IMR-90 (cell line): ENCODE data around the gene SNAPIN. TPM values are rescaled to one million over a fixed set of nuclear protein-coding genes. Genes with fewer than 3 reads are reported as not detected.

Source experiments
- ATAC-seq: fragments of 200-7000 bp; cut with Tn5 transposase; 2 replicates; pipeline ENCODE4 v1.9.1; 2020; ENCODE audit warnings: low read depth, mild to moderate bottlenecking, moderate library complexity
- BruUV-seq: library from RNA; stranded (reverse); fragments of 400-500 nt; replicated peaks from 2 replicates; lab custom pipeline; 2021; lab: Mats Ljungman, UMichigan
- CTCF ChIA-PET: fragments of 300-600 bp; formaldehyde crosslinking; extraction: SDS; loops from one replicate; lab custom pipeline; 2021; ENCODE audit warnings: antibody characterized with exemption; lab: Yijun Ruan, JAX
- POLR2A ChIA-PET: fragments of 300-600 bp; sonication (Branson Sonifier 250); formaldehyde crosslinking; loops from one replicate; lab custom pipeline; 2022; ENCODE audit warnings: antibody characterized with exemption; ENCODE audit not compliant: unreplicated experiment; lab: Charles Lee
- DNase-seq: peaks from one replicate; pipeline ENCODE4 v3.0.0; 2013
- H2AFZ ChIP-seq: replicated peaks from 2 replicates; pipeline ENCODE3; 2013; ENCODE audit warnings: low read length, mild to moderate bottlenecking; ENCODE audit not compliant: poor library complexity
- H2AK5ac ChIP-seq: 2 replicates; pipeline ENCODE4 v1.6.1; 2013; ENCODE audit warnings: low read depth, low read length, inconsistent platforms
- H2AK9ac ChIP-seq: replicated peaks from 2 replicates; pipeline ENCODE3; 2013; ENCODE audit warnings: mild to moderate bottlenecking, low read depth, low read length, moderate library complexity; ENCODE audit not compliant: poor library complexity
- H2BK120ac ChIP-seq: 2 replicates; pipeline ENCODE4 v1.6.1; 2013; ENCODE audit warnings: low read depth, low read length, inconsistent platforms
- H2BK15ac ChIP-seq: 3 replicates; pipeline ENCODE4 v1.6.1; 2013; ENCODE audit warnings: low read depth, low read length, inconsistent platforms
- H2BK20ac ChIP-seq: 2 replicates; pipeline ENCODE4 v1.6.1; 2013; ENCODE audit warnings: low read depth, mild to moderate bottlenecking, inconsistent platforms, low read length, moderate library complexity
- H2BK5ac ChIP-seq: 2 replicates; pipeline ENCODE4 v1.6.1; 2013; ENCODE audit warnings: mild to moderate bottlenecking, low read depth, low read length, inconsistent platforms; ENCODE audit not compliant: poor library complexity, severe bottlenecking
- H3K14ac ChIP-seq: replicated peaks from 2 replicates; pipeline ENCODE4 v1.6.1; 2013; ENCODE audit warnings: low read depth, low read length, inconsistent platforms
- H3K18ac ChIP-seq: 2 replicates; pipeline ENCODE4 v1.6.1; 2013; ENCODE audit warnings: low read depth, low read length, control low read depth
- H3K23ac ChIP-seq: 2 replicates; pipeline ENCODE4 v1.6.1; 2013; ENCODE audit warnings: low read depth, low read length, inconsistent platforms
- H3K27ac ChIP-seq: 2 replicates; pipeline ENCODE4 v1.5.1; 2013; ENCODE audit warnings: mild to moderate bottlenecking, control low read depth, low read length; ENCODE audit not compliant: insufficient read depth
- H3K27me3 ChIP-seq: 2 replicates; pipeline ENCODE4 v1.6.1; 2013; ENCODE audit warnings: low read length; ENCODE audit not compliant: control insufficient read depth, insufficient read depth
- H3K36me3 ChIP-seq: 2 replicates; pipeline ENCODE4 v1.6.1; 2013; ENCODE audit warnings: low read length, mixed read lengths; ENCODE audit not compliant: control insufficient read depth, insufficient read depth
- H3K4ac ChIP-seq: 2 replicates; pipeline ENCODE4 v1.6.1; 2013; ENCODE audit warnings: low read depth, low read length, inconsistent platforms
- H3K4me1 ChIP-seq: 2 replicates; pipeline ENCODE4 v1.6.1; 2013; ENCODE audit warnings: low read length, mixed read lengths; ENCODE audit not compliant: control insufficient read depth, insufficient read depth
- H3K4me2 ChIP-seq: 2 replicates; pipeline ENCODE4 v1.6.1; 2013; ENCODE audit warnings: low read depth, mild to moderate bottlenecking, control low read depth, low read length, moderate library complexity
- H3K4me3 ChIP-seq: 2 replicates; pipeline ENCODE4 v1.5.1; 2013; ENCODE audit warnings: low read depth, mild to moderate bottlenecking, control low read depth, low read length, moderate library complexity; ENCODE audit not compliant: insufficient read depth
- H3K56ac ChIP-seq: 2 replicates; pipeline ENCODE4 v1.6.1; 2013; ENCODE audit warnings: low read length, inconsistent platforms; ENCODE audit not compliant: insufficient read depth; ENCODE audit errors: extremely low read depth
- H3K79me1 ChIP-seq, 2 experiments: 2 replicates each; pipeline ENCODE4 v1.6.1; 2013; ENCODE audit warnings: low read length in 2 of 2, inconsistent platforms in 1 of 2, low read depth in 1 of 2
- H3K9ac ChIP-seq: 2 replicates; pipeline ENCODE4 v1.6.1; 2013; ENCODE audit warnings: low read depth, low read length, control low read depth
- H3K9me1 ChIP-seq: 2 replicates; pipeline ENCODE4 v1.6.1; 2013; ENCODE audit warnings: low read length, inconsistent platforms; ENCODE audit not compliant: insufficient read depth
- H3K9me3 ChIP-seq: 2 replicates; pipeline ENCODE4 v1.6.1; 2013; ENCODE audit warnings: low read length; ENCODE audit not compliant: control insufficient read depth, insufficient read depth
- H4K20me1 ChIP-seq: 2 replicates; pipeline ENCODE4 v1.6.1; 2013; ENCODE audit warnings: low read length, inconsistent platforms; ENCODE audit not compliant: insufficient read depth
- H4K5ac ChIP-seq: 2 replicates; pipeline ENCODE4 v1.6.1; 2013; ENCODE audit warnings: mild to moderate bottlenecking, low read depth, low read length, control low read depth
- H4K8ac ChIP-seq, 2 experiments: 2 replicates each; pipeline ENCODE4 v1.6.1; 2013; ENCODE audit warnings: low read depth in 2 of 2, low read length in 2 of 2, control low read depth in 1 of 2, inconsistent platforms in 1 of 2
- H4K91ac ChIP-seq: 2 replicates; pipeline ENCODE4 v1.6.1; 2013; ENCODE audit warnings: low read depth, low read length, inconsistent platforms; ENCODE audit not compliant: insufficient read depth
- BHLHE40 ChIP-seq: fragments of 150-350 bp; IDR thresholded peaks from 2 replicates; pipeline ENCODE4 v1.6.1; 2016; ENCODE audit warnings: mild to moderate bottlenecking, low read depth, low read length
- CEBPB ChIP-seq: IDR thresholded peaks from 2 replicates; pipeline ENCODE4 v1.6.1; 2012; ENCODE audit warnings: low read depth, low read length, improper control_type of control experiment
- CHD1 ChIP-seq: IDR thresholded peaks from 2 replicates; pipeline ENCODE4 v1.6.1; 2012; ENCODE audit warnings: low read depth, low read length, improper control_type of control experiment
- ELK1 ChIP-seq: fragments of 150-350 bp; IDR thresholded peaks from 2 replicates; pipeline ENCODE4 v1.6.1; 2016; ENCODE audit warnings: low read depth, mild to moderate bottlenecking, low read length, moderate library complexity, borderline replicate concordance
- FOS ChIP-seq: fragments of 150-350 bp; IDR thresholded peaks from 2 replicates; pipeline ENCODE4 v1.6.1; 2016; ENCODE audit warnings: low read depth, low read length
- MAFK ChIP-seq: IDR thresholded peaks from 2 replicates; pipeline ENCODE4 v1.6.1; 2012; ENCODE audit warnings: low read depth, low read length, improper control_type of control experiment
- MAZ ChIP-seq: IDR thresholded peaks from 2 replicates; pipeline ENCODE4 v1.6.1; 2012; ENCODE audit warnings: low read depth, mild to moderate bottlenecking, low read length, improper control_type of control experiment, moderate library complexity, borderline replicate concordance
- MXI1 ChIP-seq: IDR thresholded peaks from 2 replicates; pipeline ENCODE4 v1.6.1; 2012; ENCODE audit warnings: low read depth, mild to moderate bottlenecking, low read length, moderate library complexity, borderline replicate concordance
- NFE2L2 ChIP-seq: fragments of 150-350 bp; IDR thresholded peaks from 2 replicates; pipeline ENCODE4 v1.6.1; 2016; ENCODE audit warnings: low read depth, mild to moderate bottlenecking, low read length
- POLR2A ChIP-seq: IDR thresholded peaks from 2 replicates; pipeline ENCODE4 v1.6.1; 2012; ENCODE audit warnings: mild to moderate bottlenecking, low read depth, low read length
- RAD21 ChIP-seq: IDR thresholded peaks from 2 replicates; pipeline ENCODE4 v1.6.1; 2012; ENCODE audit warnings: low read length, improper control_type of control experiment
- RCOR1 ChIP-seq: IDR thresholded peaks from 2 replicates; pipeline ENCODE4 v1.6.1; 2012; ENCODE audit warnings: mild to moderate bottlenecking, low read length, improper control_type of control experiment; ENCODE audit not compliant: insufficient replicate concordance
- RFX5 ChIP-seq: IDR thresholded peaks from 2 replicates; pipeline ENCODE4 v1.8.0; 2012; ENCODE audit warnings: low read depth, mild to moderate bottlenecking, low read length, moderate library complexity
- USF2 ChIP-seq: fragments of 150-350 bp; IDR thresholded peaks from 2 replicates; pipeline ENCODE4 v1.6.1; 2017; ENCODE audit warnings: mild to moderate bottlenecking, antibody characterized with exemption, low read length, low read depth
- WGBS, 2 experiments: methylation state at CpG; one replicate each; pipeline versions ENCODE4 v1.1.5 to v1.1.7; 2013; ENCODE audit warnings: missing lambda C conversion rate in 2 of 2; ENCODE audit not compliant: insufficient read length in 1 of 2; ENCODE audit errors: extremely low coverage in 2 of 2; 5-methylcytosine and 5-hydroxymethylcytosine counted together
- dilution Hi-C: fragments of 300-500 bp; cut with HindIII; formaldehyde crosslinking; loops from one replicate; pipeline ENCODE4 v1.14.3; 2018; ENCODE audit warnings: low sequenced_read_pairs; ENCODE audit not compliant: unreplicated experiment
- in situ Hi-C: fragments of 300-500 bp; cut with MboI; formaldehyde crosslinking; loops from 3 replicates; pipeline ENCODE4 v1.14.3; 2019; ENCODE audit warnings: low sequenced_read_pairs, inconsistent platforms, mixed read lengths
- intact Hi-C: fragments of 100-400 bp; cut with micrococcal nuclease; formaldehyde crosslinking; loops from 2 replicates; pipeline ENCODE4 v1.10.0; 2022
- polyA plus RNA-seq, 3 experiments: library from polyadenylated mRNA; depleted of rRNA; stranded (reverse); fragments of >200 nt; gene quantifications; 2 replicates each; pipeline ENCODE4 v1.2.3, GENCODE V29; 2012; ENCODE audit warnings: low replicate concordance in 1 of 3
- total RNA-seq: library from RNA; depleted of rRNA; stranded (reverse); fragments of >200 nt; gene quantifications from 2 replicates; pipeline ENCODE4 v1.2.3, GENCODE V29; 2012
- TF ChIP-seq, protein P1 (sequence below): conservative IDR thresholded peaks from 2 replicates; pipeline ENCODE4 v1.5.1; 2012; ENCODE audit warnings: mild to moderate bottlenecking, low read depth, low read length, improper control_type of control experiment

The SNAPIN gene
- total and polyA plus RNA-seq, 2 of the 4 experiments (the other 2 are of a cell fraction): 37.4 to 40.9 TPM

- Histone ChIP-seq H2AK5ac (no peak within 1 kb of the TSS), H4K91ac (no peak within 1 kb of the TSS), H3K36me3 (no peaks in the 10 kb centered on the region), H2AFZ (peak within 1 kb of the TSS; percentile 87), H2AK9ac (peak within 1 kb of the TSS; percentile 71), H3K27ac (no peak within 1 kb of the TSS), H3K79me1 (no peaks in the 10 kb centered on the region), H4K5ac (no peak within 1 kb of the TSS), H3K4me2 (peak within 1 kb of the TSS; percentile 76), H3K18ac (no peak within 1 kb of the TSS), H3K9me3 (no peaks in the 10 kb centered on the region), H4K20me1 (no peaks in the 10 kb centered on the region), H2BK20ac (no peak within 1 kb of the TSS), H3K27me3 (peaks cover 47% of the 10 kb centered on the region), H3K9me1 (no peaks in the 10 kb centered on the region), H3K56ac (no peak within 1 kb of the TSS), H3K9ac (no peak within 1 kb of the TSS), H2BK120ac (no peak within 1 kb of the TSS), H2BK15ac (no peak within 1 kb of the TSS), H4K8ac (no peak within 1 kb of the TSS), H3K4me3 (peak within 1 kb of the TSS; percentile 38), H3K14ac (no peak within 1 kb of the TSS), H3K23ac (no peak within 1 kb of the TSS; the same call in 1 of the 2 replicates), H2BK5ac (no peak within 1 kb of the TSS), H3K4ac (no peak within 1 kb of the TSS), H3K4me1 (peaks cover 7% of the 10 kb centered on the region; the same call in 1 of the 2 replicates)
- in situ Hi-C loops (loop anchor here (5.0 to 10.0 kb wide), 2 partner anchors 69 to 296 kb away; partner anchors contain the start of gene JTB), dilution Hi-C loops (no loop called here), intact Hi-C loops (no loop called here)
- peak; percentile 55 for ATAC-seq
- no TSS peak for BruUV-seq
- POLR2A ChIA-PET: no interaction called here
- no peak for DNase-seq
- CTCF ChIA-PET: interaction anchor here (1.2 kb wide), 1 partner anchor 56 kb away, joined by 4 read pairs; no protein-coding TSS in a partner anchor
- WGBS, 2 experiments: 1% methylated on average over 38 of the region's 78 CpGs; no CpG with 5 or more reads in 1 of the 2 experiments
- TF ChIP-seq CEBPB (no peak), POLR2A (no peak), USF2 (no peak), RAD21 (no peak), NFE2L2 (no peak), MXI1 (no peak), BHLHE40 (no peak), ELK1 (no peak), MAFK (no peak), RFX5 (no peak), MAZ (no peak), FOS (no peak), CHD1 (no peak), RCOR1 (no peak)
- TF ChIP-seq, protein P1, sequence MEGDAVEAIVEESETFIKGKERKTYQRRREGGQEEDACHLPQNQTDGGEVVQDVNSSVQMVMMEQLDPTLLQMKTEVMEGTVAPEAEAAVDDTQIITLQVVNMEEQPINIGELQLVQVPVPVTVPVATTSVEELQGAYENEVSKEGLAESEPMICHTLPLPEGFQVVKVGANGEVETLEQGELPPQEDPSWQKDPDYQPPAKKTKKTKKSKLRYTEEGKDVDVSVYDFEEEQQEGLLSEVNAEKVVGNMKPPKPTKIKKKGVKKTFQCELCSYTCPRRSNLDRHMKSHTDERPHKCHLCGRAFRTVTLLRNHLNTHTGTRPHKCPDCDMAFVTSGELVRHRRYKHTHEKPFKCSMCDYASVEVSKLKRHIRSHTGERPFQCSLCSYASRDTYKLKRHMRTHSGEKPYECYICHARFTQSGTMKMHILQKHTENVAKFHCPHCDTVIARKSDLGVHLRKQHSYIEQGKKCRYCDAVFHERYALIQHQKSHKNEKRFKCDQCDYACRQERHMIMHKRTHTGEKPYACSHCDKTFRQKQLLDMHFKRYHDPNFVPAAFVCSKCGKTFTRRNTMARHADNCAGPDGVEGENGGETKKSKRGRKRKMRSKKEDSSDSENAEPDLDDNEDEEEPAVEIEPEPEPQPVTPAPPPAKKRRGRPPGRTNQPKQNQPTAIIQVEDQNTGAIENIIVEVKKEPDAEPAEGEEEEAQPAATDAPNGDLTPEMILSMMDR: no peak
These were observed 20.2 kb downstream of the SNAPIN start, which contains the start of gene NPR1 for GRCh38 chr1:153678519-153679336. Gene NPR1 (plus strand): TSS chr1:153678688. CDS start chr1:153679109, 421 bp downstream.
